GM12873 (cell line): Measurements from ENCODE around the gene PRSS23.

Experiments used
- CTCF ChIP-seq: IDR thresholded peaks from 2 replicates; pipeline ENCODE4 v1.5.1; 2012; ENCODE audit warnings: low read depth, mild to moderate bottlenecking, moderate library complexity, low read length, control low read depth; ENCODE audit not compliant: insufficient read depth; ENCODE audit errors: missing control alignments

Gene PRSS23

GRCh38 chr11:86801364-86801763 is 1.0 kb downstream of the PRSS23 start:
- TF ChIP-seq CTCF = no peak

- TF ChIP-seq CTCF = no peak
Measured at GRCh38 chr11:86802146-86802545, 1.8 kb downstream of the PRSS23 start.

DNA sequence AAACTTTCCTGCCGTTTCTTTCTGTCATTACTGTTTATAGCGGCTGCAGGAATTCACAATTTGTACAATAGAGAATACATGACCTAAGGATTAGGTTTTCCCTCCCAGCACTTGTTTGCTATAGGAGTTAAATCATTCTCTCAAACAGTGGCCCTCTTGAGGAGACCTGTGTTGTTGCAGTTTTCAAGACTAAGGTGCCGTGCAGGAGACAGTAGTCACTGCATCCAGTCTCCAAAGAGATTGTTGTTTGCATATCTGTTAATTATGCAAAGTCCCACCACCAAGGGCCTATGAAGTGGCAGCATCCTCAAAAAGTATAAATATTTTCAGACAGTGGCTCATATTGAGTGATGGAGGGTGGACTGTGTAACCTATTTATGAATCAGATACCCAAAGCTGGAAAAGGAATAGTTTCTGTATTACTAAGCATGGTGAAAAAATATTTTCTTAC is 2.3 kb downstream of the PRSS23 start:
- peak; percentile 35 for TF ChIP-seq CTCF

DNA sequence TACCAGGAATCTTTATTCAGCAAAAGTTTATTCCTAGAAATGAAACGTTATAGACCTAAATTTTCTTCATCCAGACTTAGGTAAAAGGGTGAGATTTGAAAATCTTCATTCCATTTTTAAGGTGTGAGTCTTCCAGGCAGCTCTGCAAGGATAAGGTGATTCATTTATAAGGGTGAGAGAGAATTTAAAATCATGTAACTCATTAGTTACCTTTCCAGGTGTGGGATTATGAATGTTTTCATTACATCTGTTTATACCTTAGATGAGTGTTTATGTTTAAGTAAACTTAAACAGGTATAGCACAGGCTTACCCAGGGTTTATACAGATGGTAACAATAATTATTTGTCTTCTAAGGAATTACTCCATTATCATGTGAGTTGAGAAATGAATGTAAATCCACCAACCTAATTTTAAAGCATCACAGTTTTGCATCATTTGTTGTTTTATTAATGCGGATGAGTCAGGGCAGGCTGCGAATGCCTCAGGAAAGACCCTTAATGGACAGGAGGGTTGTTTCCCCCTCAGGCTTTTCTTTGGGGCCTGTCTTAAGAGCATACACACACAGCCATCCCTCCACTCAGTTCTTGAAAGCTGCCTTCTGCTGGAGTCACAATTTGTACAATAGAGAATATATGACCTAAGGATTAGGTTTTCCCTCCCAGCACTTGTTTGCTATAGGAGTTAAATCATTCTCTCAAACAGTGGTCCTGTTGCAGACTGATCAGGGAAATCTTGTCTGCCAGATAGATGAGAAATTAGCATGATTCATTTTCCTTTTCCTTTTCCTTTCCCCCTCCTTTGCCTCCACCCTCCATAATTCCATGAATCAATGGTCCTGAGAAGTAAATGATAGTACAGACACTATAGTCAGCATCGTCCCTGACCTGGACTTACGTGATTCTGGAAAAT is 3.0 kb downstream of the PRSS23 start:
- TF ChIP-seq CTCF = no peak

- no peak for TF ChIP-seq CTCF
Measured at GRCh38 chr11:86804951-86805350, 4.6 kb downstream of the PRSS23 start.

DNA sequence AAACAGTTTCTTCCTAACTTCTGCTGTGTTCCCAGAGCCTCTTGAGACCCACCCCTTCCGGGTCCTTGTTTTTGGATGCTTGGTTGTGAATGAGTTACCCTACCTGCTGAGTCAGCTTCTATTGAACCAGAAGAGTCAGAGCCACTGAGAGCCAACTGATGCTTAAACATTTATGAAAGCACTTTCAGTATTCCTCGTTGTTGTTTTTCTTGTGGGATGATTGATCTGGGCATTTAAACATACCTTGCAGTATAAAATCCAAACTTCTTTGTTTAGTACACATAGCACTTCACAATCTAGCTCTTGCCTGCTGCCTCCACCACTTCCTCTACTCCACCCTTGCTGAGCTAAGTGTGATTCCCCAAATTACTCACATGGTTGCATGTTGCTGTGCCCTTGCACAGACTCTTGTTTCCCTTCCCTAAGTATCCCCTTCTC is 5.5 kb downstream of the PRSS23 start:
- TF ChIP-seq CTCF = no peak

- no peak for TF ChIP-seq CTCF
Measured at GRCh38 chr11:86806903-86807302, 6.6 kb downstream of the PRSS23 start.
